COLO668 (cell line): ENCODE data around the gene LRRC72.
"Not testable (repeated sequence)": the region's sequence is repeated elsewhere in the genome, so short reads cannot be mapped to it uniquely, and the experiment has no call there.

Experiments used
- DNase-seq: peaks from one replicate; lab custom pipeline; 2025; ENCODE audit not compliant: unreplicated experiment; lab: John Stamatoyannopoulos, UW

The LRRC72 gene

DNA sequence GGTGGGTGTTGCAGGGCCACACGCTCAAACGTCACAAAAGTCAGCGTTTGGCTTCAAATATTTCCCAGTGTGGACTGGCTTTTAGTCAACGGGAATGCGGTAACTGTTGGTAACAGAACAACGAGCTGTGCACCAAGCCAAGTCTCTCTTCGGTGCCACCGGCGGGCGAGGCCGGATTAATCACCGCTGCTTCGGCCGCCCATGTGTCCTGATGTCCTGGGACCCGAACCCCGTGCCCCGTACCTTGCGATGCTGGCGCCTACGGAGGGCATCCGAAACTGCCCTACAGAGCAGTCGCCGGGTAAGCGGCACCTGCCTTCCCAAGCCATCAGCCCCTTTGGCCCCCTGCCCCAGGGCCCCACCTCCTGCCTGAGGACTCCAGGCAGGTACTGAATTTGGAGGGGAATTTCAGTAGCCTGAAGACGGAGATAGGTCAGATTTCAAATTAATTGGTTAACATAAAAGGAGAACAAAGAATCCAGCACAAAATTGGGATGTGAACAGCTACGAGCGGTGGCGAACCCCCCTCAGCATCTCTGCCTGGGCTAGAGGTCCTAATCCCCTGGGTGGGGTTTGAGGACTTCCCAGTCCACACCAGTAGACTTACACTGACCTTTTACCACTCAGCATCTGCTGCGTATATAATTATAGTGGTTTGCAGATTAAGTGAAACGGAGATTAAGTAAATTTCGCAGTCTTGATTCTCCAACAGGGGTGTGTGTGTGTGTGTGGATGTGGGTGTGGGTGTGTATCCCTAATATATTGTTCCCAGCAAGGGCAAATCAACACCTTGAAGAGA is at the start of gene LRRC72:
LRRC72 (plus strand) TSS at position 84 of the 799 bp plus-strand sequence; CDS start at position 212, 128 bp downstream.
- no peak for DNase-seq

DNA sequence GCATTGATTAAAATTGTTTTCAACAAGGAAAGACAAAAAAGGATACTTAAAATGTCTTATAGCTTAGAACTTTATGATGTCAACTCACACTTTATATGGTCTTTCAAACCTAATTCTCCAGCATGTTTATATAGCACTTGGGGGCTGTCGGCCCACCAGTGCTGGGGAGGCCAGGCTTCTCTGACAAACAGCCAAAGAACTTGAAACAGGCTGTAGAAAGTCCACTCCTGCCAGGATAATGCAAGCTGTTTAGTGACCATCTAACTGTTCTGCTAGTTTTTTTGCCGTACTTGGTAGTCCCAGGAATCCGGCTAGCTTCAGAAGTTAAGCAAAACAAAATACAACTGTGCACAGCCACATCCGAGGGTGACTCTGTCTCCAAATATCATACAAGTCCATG is 47.5 kb upstream of the LRRC72 start:
- DNase-seq, result no peak

DNA sequence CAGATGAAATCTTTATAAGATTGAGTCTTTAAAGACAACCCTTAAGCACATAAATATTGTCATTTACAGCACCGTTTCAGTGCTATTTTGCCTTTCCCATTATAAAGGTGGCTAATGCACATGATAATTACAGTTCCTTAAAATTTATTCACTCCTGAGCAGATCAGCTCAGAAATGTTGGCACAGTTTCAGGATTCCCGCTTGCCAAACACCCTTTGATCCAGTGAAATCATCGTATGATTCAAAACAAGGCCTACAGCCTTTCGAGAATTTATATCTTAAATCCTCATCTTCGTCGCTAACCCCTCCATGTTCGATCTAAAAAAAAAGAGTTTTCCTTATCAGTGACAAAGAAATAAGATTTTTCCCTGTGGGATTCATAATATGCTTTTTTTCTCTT is 47.0 kb upstream of the LRRC72 start:
- no peak for DNase-seq

DNA sequence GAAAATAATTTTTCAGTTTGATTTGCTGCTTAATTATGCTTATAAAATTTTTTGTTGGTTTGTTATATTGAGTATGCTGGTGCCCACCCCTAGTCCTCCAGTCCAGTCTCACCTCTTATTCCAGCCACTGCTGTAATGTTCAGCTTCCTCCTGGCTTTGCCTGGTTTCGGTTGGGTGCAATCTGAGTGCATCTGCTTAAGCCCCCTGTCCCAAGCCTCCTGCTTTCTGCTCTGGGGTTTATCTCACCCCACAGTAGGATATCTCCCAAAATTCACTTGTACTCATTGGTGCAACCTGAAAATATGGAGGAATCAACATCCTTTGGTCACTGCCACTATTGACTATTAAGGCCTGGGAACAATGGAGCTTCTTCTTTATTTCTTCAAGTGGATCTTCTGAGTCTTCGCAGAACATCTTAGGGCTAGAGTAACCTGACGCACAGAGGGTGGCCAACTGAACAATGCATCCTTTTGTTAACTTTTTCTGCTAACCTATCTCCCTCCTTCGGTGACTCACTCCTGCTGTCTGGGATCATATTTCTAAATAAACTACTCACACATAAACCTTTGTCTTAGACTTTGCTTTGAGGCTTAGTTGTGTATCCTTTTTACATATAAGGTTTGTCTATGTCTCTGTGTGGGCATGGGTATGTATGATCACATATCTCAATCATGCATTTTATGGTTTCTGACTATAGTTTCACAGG is 42.0 kb upstream of the LRRC72 start:
- DNase-seq, result no peak

DNA sequence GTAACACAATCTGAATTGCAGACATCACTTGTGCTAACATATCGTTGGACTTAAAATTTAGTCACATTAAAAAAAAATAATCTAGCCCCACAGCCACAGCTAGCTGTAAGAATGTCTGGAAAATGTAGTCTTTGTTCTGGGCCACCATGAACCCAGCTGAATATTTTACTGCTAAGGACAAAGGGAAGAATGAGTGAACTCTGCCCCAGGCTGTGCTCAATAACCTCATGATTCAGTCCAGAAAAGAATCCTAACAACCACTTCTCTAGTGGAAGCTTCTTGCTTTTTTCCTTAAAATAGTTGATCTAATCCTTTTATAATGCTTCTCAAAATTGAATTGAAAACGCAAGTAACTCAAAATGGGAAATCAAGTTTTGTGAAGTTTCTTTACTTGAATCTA is 35.5 kb upstream of the LRRC72 start:
- no peak for DNase-seq

DNA sequence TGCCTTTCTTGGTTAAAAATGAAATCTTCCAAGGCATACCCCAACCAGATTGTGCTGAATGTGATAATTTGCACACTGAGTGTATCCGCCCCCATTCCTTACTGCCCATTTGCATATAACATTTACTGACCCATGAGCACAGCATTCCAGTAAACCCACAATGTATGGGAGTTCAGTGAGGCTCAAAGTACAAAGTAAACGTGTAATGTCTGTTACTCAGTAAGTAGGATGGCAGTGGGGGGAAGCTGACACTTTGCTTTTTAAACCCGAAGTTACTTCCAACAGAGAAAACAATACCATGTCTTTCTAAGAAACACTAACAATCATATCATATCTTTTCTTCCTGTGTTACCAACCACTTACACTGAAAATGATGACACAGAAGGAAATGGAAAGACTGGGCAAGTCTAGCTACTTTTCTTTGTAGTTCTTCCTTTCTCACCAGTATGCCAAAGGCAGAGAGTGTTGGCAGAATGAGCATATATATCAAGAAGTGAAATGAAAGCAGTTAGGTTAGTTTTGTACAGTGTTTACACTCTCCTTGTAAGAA is 34.0 kb upstream of the LRRC72 start:
- DNase-seq, result no peak

DNA sequence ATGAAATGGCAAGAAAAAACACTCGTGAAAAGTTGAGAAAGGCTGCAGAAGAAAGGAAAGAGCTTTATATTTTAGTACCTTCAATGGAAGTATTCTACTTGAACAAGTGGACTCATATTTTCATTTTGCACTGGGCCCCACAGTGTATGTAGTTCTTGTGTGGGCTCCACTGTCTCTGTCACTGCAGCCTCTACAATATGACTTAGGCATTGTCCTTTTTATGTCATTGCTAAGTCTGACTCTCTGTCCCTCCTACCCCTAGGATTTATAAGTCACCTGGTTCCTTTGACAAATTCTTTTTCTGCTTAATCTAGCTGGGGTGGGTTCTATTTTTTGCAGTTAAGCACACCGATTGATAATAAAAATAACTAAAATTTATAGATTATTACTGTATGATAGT is 33.4 kb upstream of the LRRC72 start:
- DNase-seq, result no peak

DNA sequence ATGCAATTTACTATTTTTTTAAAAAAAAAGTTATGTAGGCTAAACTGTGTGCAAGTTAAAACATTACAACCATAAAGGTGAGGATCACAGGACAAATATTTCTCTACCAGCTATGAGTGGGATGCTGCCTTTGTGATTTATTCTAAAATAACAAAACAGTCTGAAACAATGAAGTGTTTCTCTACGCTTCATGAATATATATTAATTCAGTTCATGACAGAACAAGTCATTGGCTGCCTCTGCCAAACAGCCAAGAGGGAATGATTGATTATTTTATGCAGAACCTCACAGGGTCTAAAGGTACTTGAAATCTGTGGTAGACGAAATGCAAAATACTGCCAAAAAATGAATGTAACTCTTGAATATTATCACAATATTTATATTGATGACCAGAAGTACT is 32.1 kb upstream of the LRRC72 start:
- no peak for DNase-seq

DNA sequence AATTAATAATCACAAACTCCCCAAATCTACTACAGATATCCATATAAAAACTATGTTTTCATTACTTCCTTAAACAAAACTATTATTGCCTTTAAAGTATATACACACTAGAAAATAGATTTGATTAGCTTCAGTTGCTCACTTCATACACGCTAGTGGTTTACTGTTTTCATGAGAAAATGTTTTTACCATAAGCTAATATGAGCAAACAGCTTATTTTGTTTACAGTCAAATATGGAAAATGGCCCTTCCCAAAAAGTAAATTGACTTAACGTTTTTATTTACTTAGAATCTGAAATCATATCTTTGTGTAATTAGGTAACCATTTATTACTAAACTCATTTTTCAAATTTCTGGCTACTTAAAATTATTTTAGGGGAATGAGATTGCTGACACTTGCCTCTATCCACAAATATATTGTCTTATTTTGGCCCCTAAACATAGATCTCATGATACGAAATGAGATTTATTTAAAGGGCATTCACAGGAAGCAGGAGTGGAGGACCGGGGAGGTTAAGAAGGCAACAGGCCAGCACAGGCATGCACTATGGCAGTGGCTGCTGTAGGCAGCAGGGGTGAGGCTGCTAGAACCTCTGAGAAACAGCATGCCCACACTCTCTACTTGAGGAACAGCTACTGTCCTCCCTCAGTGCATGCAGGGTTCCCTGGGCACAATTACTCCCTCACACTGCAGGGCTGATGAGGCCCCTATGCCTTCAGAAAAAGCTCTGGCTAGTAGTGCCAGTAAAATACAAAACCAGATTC is 31.5 kb upstream of the LRRC72 start:
- DNase-seq, result no peak

DNA sequence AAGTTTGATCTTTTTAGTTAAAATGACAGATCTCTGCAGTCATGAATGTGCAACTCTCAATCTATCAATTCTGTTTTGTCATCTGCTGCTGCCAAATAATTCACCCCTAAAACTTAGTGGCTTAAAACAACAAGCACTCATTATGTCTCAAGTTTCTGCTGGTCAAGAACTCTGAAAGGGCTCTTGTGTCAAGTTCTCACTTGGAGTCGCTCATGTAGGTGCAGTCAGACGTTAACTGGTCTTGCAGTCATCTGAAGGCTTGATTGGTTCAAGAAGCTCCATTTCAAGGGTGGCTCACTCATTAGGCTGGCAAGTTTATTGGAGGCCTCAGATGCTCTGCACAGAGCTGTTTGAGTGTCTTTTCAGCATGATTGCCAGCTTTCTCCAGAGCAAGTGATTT is 28.5 kb upstream of the LRRC72 start:
- no peak for DNase-seq

DNA sequence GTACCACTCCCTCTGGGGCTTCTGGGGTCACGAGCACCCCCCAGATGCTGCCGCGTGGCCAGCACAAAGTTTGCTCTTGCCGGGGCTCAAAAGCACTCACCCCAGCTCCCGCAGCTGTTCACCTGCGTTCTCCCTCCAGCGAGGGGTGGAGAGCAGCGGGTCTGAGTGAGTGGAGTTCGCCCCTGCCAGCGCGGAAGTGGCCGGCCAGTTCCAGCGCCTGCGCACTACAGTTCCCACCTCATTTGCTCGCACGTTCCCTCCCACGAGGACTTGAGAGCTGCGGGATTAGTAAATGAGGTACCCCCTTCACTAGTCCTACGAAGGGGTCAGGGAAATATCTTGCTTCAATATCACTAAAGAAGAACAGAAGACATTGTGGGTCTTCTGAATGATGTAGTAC is 24.3 kb upstream of the LRRC72 start:
- no peak for DNase-seq

DNA sequence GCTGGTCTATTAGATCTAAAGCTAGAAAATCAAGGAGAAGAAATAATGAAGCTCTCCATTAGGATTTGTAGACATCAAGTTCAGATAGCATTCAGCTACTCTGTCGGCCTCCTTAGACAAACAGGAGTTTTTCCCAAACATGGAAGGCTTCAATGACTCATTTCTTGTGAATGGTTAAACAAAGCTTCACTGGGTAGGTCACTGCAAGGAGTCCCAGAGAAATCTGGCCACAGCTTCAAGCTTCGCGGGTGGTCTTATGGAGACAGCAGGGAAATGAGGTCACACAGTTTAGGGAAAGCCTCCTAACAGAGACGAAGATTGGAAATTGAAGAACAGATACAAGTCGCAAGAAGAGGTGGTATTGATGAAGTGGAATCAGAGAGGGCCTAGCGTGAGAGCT is 22.6 kb upstream of the LRRC72 start:
- DNase-seq, result no peak

DNA sequence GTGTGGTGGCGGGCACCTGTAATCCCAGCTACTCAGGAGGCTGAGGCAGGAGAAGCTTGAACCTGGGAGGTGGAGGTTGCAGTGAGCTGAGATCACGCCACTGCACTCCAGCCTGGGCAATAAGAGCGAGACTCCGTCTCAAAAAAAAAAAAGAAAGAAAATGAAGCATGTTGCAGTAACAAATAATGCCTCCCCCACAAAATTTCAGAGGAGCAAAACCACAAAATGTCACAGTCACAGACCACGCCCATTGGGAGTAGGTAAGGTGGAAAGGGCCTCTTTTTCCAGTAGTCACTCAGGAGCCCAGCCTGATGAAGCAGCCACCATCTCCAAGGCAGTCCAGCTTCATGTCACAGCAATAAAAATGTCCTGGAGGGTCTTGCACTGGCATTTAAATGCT is 20.2 kb upstream of the LRRC72 start:
- DNase-seq, result not testable (repeated sequence)

DNA sequence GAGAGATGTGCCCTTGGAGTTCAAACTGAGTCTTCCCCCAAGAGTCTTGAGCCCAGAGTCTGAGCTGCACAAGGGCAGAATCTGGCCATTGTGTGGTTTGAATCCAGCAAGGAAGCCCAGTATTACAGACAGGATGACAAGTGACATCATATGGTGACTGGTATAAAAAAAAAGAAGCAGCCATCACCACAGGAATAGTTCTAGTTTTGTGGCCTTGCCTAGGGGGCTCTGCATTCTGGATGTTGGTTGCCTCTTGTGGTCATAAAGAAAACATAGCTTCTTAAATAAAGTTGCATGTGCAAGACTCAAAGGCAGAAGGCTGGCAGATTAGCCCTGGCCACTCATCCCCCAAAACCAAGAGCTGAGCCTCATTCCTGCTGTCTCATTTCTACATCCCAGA is 16.8 kb upstream of the LRRC72 start:
- no peak for DNase-seq

DNA sequence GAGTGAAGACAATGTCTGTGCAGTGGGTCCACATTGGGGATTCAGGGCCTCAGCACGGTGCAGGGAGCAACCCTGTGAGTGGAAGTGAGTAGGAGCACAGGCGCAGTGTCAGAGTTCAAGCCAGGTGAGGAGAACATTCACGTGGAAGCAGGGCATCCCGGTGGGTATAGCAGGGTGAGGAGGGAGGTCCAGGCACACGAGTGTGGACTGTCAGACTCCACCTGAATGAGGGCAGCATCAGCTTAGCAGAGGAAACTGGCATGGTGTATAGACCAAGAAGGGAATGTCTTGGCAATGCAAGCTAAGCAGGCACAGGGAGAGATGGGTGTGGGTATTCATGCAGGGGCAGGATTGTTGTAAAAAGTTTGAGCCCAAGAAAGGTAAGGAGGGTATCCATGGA is 15.3 kb upstream of the LRRC72 start:
- DNase-seq, result no peak

DNA sequence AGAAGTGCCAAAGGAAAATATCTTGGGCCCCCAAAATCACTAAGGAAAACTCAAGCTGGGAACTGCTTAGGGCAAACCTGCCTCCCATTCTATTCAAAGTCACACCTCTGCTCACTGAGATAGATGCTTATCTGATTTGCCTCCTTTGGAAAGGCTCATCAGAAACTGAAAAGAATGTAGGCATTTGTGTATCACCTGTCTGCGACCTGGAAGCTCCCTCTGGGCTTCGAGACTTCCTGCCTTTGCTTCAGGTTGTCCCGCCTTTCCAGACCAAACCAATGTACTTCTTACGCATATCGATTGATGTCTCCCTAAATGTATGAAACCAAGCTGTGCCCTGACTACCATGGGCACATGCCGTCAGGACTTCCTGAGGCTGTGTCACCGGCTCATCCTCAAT is 14.5 kb upstream of the LRRC72 start:
- DNase-seq, result no peak

DNA sequence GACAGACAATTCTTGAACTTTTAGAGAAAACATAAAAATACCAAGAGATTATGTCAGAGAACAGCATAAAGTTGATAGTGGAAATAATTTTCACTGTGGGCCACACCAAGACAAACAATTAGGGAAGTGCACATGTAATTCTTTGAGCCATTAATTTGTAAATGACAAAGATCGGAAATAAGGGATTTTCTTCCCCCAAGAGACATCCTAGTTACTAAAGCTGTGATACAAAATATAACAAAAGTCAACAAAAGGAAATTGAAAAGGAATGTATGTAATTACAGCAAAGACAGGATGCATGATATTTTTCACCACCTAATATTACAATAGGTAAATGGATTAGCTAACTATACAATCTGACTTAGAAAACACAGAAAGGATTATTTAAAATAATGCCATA is 12.4 kb upstream of the LRRC72 start:
- DNase-seq, result no peak

DNA sequence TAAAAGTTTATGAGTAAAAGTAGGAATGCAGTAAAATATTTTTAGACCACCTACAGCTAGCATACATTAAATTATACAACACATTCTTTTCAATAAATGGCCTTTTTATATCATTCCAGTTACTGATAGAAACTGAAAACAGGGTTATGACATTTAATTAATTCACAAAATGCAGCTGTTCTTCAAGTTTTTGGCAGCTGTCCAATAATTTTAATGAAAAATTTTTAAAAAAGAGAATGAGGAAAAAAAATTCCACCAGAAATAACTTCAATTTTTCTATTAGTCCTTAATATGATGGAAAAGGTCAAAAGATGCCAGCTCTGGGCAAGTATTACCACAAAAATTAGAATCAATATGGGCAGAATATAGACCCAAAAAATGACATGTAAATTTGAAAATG is 11.9 kb upstream of the LRRC72 start:
- DNase-seq, result no peak

DNA sequence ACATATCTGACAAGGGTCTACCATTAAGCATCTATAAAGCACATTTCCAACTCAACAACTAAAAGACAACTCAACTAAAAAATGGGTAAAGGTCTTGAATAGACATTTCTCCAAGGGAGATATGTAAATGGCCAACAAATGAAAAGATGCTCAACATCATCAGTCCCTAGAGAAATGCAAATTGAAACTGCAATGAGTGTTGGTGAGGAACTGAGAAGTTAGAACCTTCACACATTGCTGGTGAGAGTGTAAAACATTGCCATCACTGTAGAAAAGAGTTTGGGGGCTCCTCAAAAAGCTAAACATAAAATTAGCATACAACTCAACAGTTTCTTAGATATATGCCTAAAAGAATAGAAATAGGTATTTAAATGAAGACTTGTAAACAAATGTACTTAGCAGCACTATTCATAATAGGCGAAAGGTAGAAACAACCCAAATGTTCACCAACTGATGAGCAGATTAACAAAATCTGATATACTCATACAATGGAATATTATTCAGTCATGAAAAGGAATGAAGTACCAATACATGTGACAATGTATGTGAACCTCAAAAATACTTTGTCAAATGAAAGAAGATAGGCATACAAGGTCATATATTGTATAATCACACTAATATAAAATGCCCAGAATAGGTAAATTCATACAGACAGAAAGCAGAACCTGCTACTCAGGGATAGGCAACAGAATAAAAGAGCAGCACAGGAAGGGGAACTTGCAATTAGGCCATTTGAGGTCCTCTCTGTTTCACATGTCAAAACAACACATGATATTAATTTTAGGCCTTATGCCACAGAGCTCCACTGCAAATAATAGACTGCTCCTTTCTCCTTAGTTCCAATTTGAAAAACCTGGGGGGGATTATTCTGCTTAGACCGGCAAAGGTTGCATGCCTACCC is 10.6 kb upstream of the LRRC72 start:
- DNase-seq, result no peak

DNA sequence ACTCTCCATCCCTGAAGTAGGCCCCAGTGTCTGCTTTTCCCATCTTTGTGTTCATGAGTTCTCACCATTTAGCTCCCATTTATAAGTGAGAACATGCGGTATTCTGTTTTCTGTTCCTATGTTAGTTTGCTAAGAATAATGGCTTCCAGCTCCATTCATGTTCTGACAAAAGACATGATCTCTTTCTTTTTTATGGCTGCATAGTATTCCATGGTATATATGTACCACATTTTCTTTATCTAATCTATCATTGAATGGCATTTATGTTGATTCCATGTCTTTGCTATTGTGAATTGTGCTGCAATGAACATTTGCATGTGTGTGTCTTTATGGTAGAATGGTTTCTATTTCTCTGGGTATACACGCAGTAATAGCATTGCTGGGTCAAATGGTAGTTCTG is 6.6 kb upstream of the LRRC72 start:
- DNase-seq, result not testable (repeated sequence)

DNA sequence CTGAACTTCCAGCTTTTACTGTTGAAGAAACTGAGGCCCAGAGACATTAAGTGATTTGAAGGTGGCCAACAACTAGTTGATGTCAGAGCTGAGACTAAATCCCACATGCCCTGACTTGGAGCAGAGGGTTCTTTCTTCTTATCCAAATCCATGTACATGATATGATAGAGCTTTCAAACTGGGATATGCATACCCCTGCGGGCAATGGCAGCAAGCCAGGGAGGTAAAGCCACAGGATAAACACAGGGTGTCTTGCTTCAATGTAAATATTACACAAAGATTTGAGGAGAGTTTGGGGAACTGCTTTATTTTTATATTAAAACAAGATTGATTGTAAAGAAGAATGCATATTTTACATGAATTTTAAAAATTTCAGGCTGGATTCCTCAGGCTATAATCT is 2.3 kb upstream of the LRRC72 start:
- peak; percentile 15 for DNase-seq
